T-helper 22 cell (primary cell): Measurements from ENCODE around the gene SLC2A4RG.

Experiments
- DNase-seq: peaks from one replicate; pipeline ENCODE4 v3.0.0-alpha.2; 2020; ENCODE audit warnings: low read depth

SLC2A4RG gene

GRCh38 chr20:63699466-63700198 is 39.9 kb upstream of the SLC2A4RG start:
- DNase-seq = no peak

- DNase-seq = no peak
Measured at GRCh38 chr20:63700199-63701050, 39.2 kb upstream of the SLC2A4RG start.

- no peak for DNase-seq
Measured at GRCh38 chr20:63701051-63701328, 38.6 kb upstream of the SLC2A4RG start.

GRCh38 chr20:63701329-63702035 is 38.1 kb upstream of the SLC2A4RG start:
- DNase-seq = no peak

GRCh38 chr20:63702036-63702665 is 37.4 kb upstream of the SLC2A4RG start:
- no peak for DNase-seq

GRCh38 chr20:63702751-63703470 is 36.7 kb upstream of the SLC2A4RG start:
- no peak for DNase-seq

- no peak for DNase-seq
Measured at GRCh38 chr20:63703471-63703975, 36.1 kb upstream of the SLC2A4RG start.

GRCh38 chr20:63703976-63704748 is 35.4 kb upstream of the SLC2A4RG start:
- DNase-seq = no peak

GRCh38 chr20:63704749-63705117 is 34.8 kb upstream of the SLC2A4RG start:
- DNase-seq = no peak

- DNase-seq = no peak
Measured at GRCh38 chr20:63705232-63706026, 34.1 kb upstream of the SLC2A4RG start.

- DNase-seq = no peak
Measured at GRCh38 chr20:63706027-63706695, 33.4 kb upstream of the SLC2A4RG start.

- peak; percentile 39 for DNase-seq
Measured at GRCh38 chr20:63706852-63707557, 32.6 kb upstream of the SLC2A4RG start.

- DNase-seq = peak; percentile 80
Measured at GRCh38 chr20:63707558-63708300, 31.8 kb upstream of the SLC2A4RG start, which contains the start of the genes ARFRP1 and ZGPAT. Gene ARFRP1 (minus strand): TSS chr20:63707976. CDS start chr20:63707091, 885 bp downstream. Gene ZGPAT (plus strand): TSS chr20:63708039. CDS start chr20:63708581, 542 bp downstream.

GRCh38 chr20:63708301-63709148 is 31.1 kb upstream of the SLC2A4RG start:
- no peak for DNase-seq

GRCh38 chr20:63709149-63709527 is 30.4 kb upstream of the SLC2A4RG start:
- no peak for DNase-seq

GRCh38 chr20:63711085-63711645 is 28.4 kb upstream of the SLC2A4RG start:
- no peak for DNase-seq

GRCh38 chr20:63712191-63712590 is 27.4 kb upstream of the SLC2A4RG start:
- no peak for DNase-seq
